ENCODE results near the gene RASD2. TPM values are rescaled to one million over a fixed set of nuclear protein-coding genes. Genes with fewer than 3 reads are reported as not detected.

Gene RASD2
- total RNA-seq, 4 donors from 2014 or later, result 0.06 to 0.26 (median 0.19) TPM; not detected in 1

DNA sequence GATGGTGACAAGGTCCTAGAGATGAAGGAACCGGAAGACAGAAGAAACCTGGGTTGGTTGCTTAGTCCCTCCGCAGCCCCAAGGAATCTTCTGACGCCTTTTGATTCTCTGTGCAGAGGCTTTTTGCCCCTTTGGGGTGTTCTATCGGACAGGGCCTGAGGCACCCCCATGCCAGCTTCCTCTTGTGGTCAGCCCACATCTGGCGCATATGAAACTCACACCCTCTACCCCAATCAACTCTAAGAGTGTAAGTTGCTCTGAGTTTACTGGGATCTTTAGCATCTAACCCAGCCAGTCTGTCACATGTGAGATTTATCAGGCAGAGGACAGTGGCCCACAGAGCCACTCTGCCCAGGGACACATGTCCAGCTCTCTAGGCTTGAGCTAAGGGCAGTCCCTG, 17.4 kb downstream of the RASD2 start:
- peaks cover 0 to 48% (median 0%) of the 10 kb centered on the region in 4 donors for H3K27me3 ChIP-seq
- intact Hi-C loops (cut with DNase I), result no loop called here
- peaks cover 0 to 11% (median 0%) of the 10 kb centered on the region in 3 donors for H3K4me1 ChIP-seq
- 72 to 82% methylated on average over 4 to 5 of the region's 5 CpGs for WGBS, 2 donors
- H3K27ac ChIP-seq, result no peak overlapping the region
- H3K9me3 ChIP-seq, result no peaks in the 10 kb centered on the region
- H3K36me3 ChIP-seq, result no peaks in the 10 kb centered on the region
- no peak overlapping the region for H3K4me3 ChIP-seq
- no peak for DNase-seq
- TF ChIP-seq, protein P1, sequence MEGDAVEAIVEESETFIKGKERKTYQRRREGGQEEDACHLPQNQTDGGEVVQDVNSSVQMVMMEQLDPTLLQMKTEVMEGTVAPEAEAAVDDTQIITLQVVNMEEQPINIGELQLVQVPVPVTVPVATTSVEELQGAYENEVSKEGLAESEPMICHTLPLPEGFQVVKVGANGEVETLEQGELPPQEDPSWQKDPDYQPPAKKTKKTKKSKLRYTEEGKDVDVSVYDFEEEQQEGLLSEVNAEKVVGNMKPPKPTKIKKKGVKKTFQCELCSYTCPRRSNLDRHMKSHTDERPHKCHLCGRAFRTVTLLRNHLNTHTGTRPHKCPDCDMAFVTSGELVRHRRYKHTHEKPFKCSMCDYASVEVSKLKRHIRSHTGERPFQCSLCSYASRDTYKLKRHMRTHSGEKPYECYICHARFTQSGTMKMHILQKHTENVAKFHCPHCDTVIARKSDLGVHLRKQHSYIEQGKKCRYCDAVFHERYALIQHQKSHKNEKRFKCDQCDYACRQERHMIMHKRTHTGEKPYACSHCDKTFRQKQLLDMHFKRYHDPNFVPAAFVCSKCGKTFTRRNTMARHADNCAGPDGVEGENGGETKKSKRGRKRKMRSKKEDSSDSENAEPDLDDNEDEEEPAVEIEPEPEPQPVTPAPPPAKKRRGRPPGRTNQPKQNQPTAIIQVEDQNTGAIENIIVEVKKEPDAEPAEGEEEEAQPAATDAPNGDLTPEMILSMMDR (IDR thresholded peaks at IDR 0.05), result no peak
- no peak for TF ChIP-seq POLR2A (IDR thresholded peaks at IDR 0.05)

DNA sequence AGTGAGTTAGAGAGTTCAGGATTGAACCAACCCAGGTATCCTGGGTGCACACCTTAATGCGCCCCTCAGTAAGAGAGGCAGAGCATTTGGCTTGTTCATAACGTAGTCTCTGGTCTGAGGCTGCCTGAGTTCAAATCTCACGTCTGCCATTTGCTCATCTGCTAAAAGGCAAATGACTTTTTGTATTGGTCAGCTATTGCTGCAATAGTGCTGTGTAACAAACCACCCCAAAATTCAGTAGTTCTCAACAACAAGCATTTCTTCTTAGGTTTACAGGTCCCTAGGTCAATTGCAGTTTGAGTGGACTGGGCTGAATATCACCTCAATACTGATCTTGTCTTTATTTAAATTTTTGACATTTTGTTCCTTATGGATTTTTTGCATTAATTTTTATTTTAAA, 18.1 kb downstream of the RASD2 start:
- no peak overlapping the region for H3K4me3 ChIP-seq
- no peaks in the 10 kb centered on the region for H3K9me3 ChIP-seq
- 66 to 76% methylated on average over 2 to 3 of the region's 3 CpGs for WGBS, 2 donors
- H3K27me3 ChIP-seq, result peaks cover 0 to 43% (median 0%) of the 10 kb centered on the region in 4 donors
- H3K36me3 ChIP-seq, result no peaks in the 10 kb centered on the region
- TF ChIP-seq, protein P1 (IDR thresholded peaks at IDR 0.05), result no peak
- TF ChIP-seq POLR2A (IDR thresholded peaks at IDR 0.05), result no peak
- H3K4me1 ChIP-seq, result peaks cover 0 to 11% (median 0%) of the 10 kb centered on the region in 3 donors
- intact Hi-C loops (cut with DNase I), result no loop called here
- H3K27ac ChIP-seq, result no peak overlapping the region
- DNase-seq, result no peak

DNA sequence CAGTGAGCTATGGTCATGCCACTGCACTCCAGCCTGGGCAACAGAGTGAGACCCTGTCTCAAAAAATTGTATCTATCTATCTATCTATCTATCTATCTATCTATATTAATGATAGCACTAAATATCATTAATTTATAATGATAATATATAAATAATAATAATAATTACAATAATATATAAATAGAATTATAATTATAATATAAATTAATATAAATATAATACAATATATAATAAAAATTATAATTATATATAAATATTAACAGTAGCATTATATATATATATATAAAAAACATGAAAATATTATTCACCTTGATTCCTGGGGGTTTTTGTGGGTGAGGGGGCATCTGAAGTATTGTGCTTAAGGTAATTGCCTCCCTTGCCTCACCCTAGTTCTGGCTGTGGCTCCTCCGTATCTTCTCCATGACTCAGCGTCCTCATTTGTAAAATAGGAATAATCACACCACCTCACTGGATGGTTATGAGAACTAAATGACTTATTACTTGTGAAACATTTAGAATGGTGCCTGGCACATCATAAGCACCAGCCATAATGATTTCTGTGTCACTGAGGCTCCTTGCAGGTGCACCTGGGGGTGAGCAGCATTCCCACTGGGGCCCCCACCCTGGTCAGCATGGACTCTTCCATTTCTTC, 18.8 kb downstream of the RASD2 start:
- no peaks in the 10 kb centered on the region for H3K36me3 ChIP-seq
- no peaks in the 10 kb centered on the region for H3K9me3 ChIP-seq
- peaks cover 0 to 36% (median 0%) of the 10 kb centered on the region in 4 donors for H3K27me3 ChIP-seq
- TF ChIP-seq POLR2A (IDR thresholded peaks at IDR 0.05), result no peak
- TF ChIP-seq, protein P1 (IDR thresholded peaks at IDR 0.05), result no peak
- intact Hi-C loops (cut with DNase I), result no loop called here
- no peak overlapping the region for H3K27ac ChIP-seq
- DNase-seq, result no peak
- H3K4me1 ChIP-seq, result peaks cover 0 to 11% (median 0%) of the 10 kb centered on the region in 3 donors
- no peak overlapping the region for H3K4me3 ChIP-seq
- 49 to 57% methylated on average over 2 of the region's 2 CpGs for WGBS, 2 donors

DNA sequence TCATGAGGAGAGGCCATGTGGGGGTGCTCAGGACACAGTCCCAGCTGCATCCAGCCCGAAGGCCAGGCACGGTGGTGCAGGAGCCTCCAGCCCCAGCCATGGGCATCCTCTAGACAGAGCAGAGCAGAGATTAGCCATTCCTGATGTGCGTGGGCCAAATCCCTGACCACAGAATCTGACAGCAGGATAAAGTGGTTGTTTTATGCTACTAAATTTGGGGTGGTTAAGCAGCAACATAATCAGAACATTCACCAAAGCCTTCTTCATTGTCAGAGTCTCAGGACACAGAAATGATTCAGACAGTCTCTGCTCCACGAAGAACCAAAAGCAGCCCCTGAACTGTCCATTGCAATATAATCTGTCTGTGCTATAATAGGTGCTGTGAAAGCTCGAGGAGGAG, 19.7 kb downstream of the RASD2 start:
- no peak for DNase-seq
- WGBS, 2 donors, result 30 to 51% methylated on average over 4 to 5 of the region's 5 CpGs
- Histone ChIP-seq H3K27ac (no peak overlapping the region), H3K4me3 (no peak overlapping the region), H3K9me3 (no peaks in the 10 kb centered on the region), H3K36me3 (no peaks in the 10 kb centered on the region), H3K4me1 (peaks cover 0 to 15% (median 8%) of the 10 kb centered on the region in 3 donors), H3K27me3 (peaks cover 0 to 28% (median 0%) of the 10 kb centered on the region in 4 donors)
- intact Hi-C loops (cut with DNase I), result no loop called here
- TF ChIP-seq, protein P1 (IDR thresholded peaks at IDR 0.05), result no peak
- no peak for TF ChIP-seq POLR2A (IDR thresholded peaks at IDR 0.05)

DNA sequence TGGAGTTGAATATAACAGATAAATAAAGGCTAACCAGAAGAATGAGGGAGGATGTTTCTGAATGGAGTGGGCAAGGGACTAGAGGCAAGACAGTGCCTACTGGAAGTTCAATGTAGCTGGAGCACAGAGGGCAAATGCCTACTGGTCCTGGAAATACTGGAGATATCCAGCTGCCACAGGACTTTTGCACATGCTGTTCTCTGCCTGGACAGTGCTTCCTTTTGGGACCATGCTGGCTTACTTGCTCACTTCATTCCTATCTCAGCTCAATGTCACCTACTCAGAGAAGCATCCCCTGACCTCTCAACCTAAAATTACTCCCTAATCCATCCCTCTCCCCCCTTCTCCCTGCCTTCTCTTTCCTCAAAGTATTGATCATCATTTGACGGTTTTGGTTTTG, 20.2 kb downstream of the RASD2 start:
- WGBS, 2 donors, result 79 to 86% methylated on average over 1 of the region's 1 CpG

More for the DNA sequence above, 20.2 kb downstream of the RASD2 start:
- no peaks in the 10 kb centered on the region for H3K9me3 ChIP-seq
- no peaks in the 10 kb centered on the region for H3K36me3 ChIP-seq
- no peak overlapping the region for H3K4me3 ChIP-seq
- H3K27ac ChIP-seq, result no peak overlapping the region
- intact Hi-C loops (cut with DNase I), result no loop called here
- TF ChIP-seq, protein P1 (IDR thresholded peaks at IDR 0.05), result no peak
- TF ChIP-seq POLR2A (IDR thresholded peaks at IDR 0.05), result no peak
- DNase-seq, result no peak
- H3K4me1 ChIP-seq, result peaks cover 0 to 15% (median 12%) of the 10 kb centered on the region in 3 donors
- peaks cover 0 to 24% (median 0%) of the 10 kb centered on the region in 4 donors for H3K27me3 ChIP-seq

Measured in esophagus squamous epithelium (tissue), 5 donors.